GM12874 (cell line): Measurements from ENCODE around the gene CABLES2.

ENCODE experiments used
- TF ChIP-seq, protein P1 (sequence below): IDR thresholded peaks from 2 replicates; pipeline ENCODE4 v1.5.1; 2011; ENCODE audit warnings: low read depth, mild to moderate bottlenecking, control low read depth, low read length, moderate library complexity; ENCODE audit not compliant: insufficient read depth

CABLES2 gene

DNA sequence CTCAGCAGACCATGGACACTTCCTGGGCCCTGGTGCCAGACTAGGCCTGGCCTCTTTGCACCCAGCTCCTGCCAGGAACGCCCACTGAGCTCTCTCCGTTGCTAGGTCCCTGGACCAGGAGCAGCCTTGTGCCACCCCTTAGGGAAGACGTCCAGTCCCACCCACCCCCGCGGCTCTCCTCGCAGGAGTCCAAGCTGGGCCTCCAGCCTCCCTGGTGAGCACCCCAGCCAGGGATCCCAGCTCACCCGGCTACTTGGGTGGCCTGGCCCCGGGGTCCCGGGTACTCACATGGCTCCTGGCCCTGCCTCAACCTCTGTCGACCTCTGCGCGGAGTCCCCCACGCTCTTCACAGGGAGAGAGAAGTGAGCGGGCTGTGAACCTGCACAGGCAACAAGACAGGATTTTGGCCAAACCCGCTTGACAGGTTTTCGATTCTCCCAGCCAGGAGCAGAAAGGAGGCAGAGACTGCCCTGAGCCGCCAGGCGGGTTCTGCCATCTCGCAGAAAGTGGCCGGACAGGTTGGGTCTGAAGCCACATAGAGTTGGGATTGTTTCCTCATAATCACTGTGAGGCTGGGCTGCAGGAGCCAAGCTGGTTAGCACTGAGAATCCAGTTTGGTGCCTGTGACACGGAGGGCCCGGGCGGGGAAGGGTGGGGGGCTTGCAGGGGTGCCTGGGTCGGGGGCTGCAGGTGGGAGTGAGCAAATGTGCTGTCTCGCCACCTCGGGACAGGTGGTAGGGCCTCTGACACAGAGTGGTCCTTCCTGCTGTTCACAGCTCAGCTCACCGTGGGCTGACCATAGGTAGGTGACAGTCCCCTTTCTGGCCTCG lies 20.3 kb upstream of the CABLES2 start, which contains the start of gene RBBP8NL:
RBBP8NL (minus strand) TSS at position 368 of the 830 bp plus-strand sequence. CDS start 7,892 bp downstream, outside the sequence.
- TF ChIP-seq, protein P1, sequence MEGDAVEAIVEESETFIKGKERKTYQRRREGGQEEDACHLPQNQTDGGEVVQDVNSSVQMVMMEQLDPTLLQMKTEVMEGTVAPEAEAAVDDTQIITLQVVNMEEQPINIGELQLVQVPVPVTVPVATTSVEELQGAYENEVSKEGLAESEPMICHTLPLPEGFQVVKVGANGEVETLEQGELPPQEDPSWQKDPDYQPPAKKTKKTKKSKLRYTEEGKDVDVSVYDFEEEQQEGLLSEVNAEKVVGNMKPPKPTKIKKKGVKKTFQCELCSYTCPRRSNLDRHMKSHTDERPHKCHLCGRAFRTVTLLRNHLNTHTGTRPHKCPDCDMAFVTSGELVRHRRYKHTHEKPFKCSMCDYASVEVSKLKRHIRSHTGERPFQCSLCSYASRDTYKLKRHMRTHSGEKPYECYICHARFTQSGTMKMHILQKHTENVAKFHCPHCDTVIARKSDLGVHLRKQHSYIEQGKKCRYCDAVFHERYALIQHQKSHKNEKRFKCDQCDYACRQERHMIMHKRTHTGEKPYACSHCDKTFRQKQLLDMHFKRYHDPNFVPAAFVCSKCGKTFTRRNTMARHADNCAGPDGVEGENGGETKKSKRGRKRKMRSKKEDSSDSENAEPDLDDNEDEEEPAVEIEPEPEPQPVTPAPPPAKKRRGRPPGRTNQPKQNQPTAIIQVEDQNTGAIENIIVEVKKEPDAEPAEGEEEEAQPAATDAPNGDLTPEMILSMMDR: no peak

DNA sequence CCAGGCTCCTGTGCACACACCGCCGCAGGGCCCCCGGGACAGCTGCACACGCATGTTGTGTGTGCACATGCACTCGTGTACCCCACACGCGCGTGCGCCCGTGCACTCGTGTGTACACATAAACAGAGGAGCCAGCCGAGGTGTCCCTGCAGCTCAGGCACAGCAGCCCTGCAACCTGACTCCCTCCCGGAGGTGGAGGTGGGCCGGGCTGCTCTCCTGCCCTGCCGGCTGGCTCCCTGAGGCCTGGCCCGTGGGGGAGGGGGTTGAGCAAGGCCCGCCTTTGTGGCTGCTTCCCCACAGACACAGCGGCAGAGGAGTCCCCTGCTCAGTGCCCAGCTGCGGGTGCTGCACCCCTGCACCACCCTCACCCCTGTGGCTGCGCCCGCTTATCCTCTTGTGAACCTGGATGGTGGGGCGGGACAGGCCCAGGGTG lies 19.6 kb upstream of the CABLES2 start:
- TF ChIP-seq, protein P1: no peak

GRCh38 chr20:62425281-62426058 lies 18.4 kb upstream of the CABLES2 start:
- TF ChIP-seq, protein P1: no peak

DNA sequence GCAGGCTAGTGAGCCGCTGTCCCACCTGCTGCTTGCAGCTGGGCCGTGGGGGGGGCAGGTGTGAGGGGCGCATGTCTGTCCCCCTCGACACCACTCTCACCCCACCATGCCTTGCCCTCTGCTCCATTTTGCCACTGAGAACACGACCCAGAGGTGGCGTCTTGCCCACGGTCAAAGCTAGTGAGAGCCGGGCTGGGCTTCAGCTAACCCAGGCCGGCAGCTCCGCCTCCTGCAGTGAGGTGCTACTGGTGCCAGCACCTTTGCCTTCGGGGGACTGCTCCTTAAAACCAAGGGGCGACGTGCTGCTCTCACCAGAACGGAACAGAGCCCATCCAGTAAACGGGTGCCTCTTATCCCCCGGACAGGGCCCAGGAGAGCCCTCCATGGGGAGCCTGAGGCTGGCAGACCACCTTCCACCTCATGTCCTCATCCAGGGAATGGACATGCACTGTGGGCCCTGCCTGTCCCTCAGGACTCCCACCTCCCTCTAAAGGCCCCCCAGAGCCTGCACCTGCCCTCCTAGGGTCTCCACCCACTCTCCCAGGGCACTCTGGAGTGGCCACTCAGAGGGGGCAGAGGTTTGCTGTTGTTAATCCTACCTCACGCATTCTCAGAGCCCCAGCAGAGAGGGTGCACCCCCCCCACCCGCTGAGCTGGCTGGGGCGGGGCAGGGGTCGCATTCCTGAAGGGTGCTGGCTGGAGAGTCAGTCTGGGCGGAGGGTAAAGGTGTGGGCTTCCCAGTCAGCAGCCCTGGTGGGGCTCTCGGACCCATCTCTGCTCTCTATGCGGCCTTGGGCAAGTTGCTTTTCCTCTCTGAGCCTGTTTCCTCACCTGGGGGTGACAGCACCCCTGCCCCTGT lies 17.4 kb upstream of the CABLES2 start:
- TF ChIP-seq, protein P1: no peak

DNA sequence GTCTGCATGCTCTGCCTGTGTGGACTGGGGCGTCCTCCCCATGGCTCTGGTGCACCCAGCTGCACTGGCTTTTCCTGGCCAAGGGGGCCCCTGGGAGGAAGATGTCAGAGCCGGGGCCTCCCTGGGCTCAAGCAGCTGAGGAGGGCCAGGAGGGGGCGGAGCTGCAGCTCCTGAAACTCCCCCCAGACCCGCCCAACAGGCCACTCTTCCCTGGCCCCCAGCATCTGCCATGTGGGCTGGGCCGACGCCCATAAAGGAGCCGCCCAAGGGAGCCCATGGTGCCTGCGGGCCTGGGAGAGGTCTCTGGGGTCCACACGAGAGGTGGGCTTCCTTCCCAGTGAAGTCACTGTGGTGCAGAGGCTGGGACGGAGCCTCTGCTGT lies 16.2 kb upstream of the CABLES2 start:
- TF ChIP-seq, protein P1: no peak

- TF ChIP-seq, protein P1: no peak
These were observed 15.7 kb upstream of the CABLES2 start for GRCh38 chr20:62422636-62423325.
